Karpas-422 (cell line): ENCODE data around the gene ZNF557. TPM values are rescaled to one million over a fixed set of nuclear protein-coding genes. Genes with fewer than 3 reads are reported as not detected.
"Not testable (repeated sequence)": the region's sequence is repeated elsewhere in the genome, so short reads cannot be mapped to it uniquely, and the experiment has no call there.

Source experiments
- DNase-seq: peaks from one replicate; pipeline ENCODE4 v3.0.0-alpha.2; 2015
- H2AFZ ChIP-seq: fragments of 200-600 bp; sonication (generic); 2 replicates; pipeline ENCODE4 v1.6.1; 2014; ENCODE audit warnings: antibody characterized with exemption, low read length, mixed read lengths
- H3K27ac ChIP-seq: fragments of 200-600 bp; sonication (generic); 2 replicates; pipeline ENCODE4 v1.5.1; 2014; ENCODE audit warnings: mild to moderate bottlenecking, low read length, moderate library complexity
- H3K27me3 ChIP-seq: fragments of 200-600 bp; sonication (generic); 2 replicates; pipeline ENCODE4 v1.6.1; 2014; ENCODE audit warnings: low read length, mixed read lengths
- H3K36me3 ChIP-seq: fragments of 200-600 bp; sonication (generic); 2 replicates; pipeline ENCODE4 v1.6.1; 2014; ENCODE audit warnings: low read length, mixed read lengths; ENCODE audit not compliant: insufficient read depth
- H3K4me1 ChIP-seq: fragments of 200-600 bp; sonication (generic); 2 replicates; pipeline ENCODE4 v1.6.1; 2014; ENCODE audit warnings: mild to moderate bottlenecking, low read length, mixed read lengths
- H3K4me2 ChIP-seq: fragments of 200-600 bp; sonication (generic); 2 replicates; pipeline ENCODE4 v1.6.1; 2014; ENCODE audit warnings: low read length, low read depth, mild to moderate bottlenecking; ENCODE audit not compliant: poor library complexity, severe bottlenecking
- H3K4me3 ChIP-seq: fragments of 200-600 bp; sonication (generic); 2 replicates; pipeline ENCODE4 v1.5.1; 2014; ENCODE audit warnings: mild to moderate bottlenecking, antibody characterized with exemption, low read length, mixed read lengths
- H3K79me2 ChIP-seq: fragments of 200-600 bp; sonication (generic); 2 replicates; pipeline ENCODE4 v1.6.1; 2014; ENCODE audit warnings: mild to moderate bottlenecking, low read length, mixed read lengths
- H3K9ac ChIP-seq: fragments of 200-600 bp; sonication (generic); 2 replicates; pipeline ENCODE4 v1.6.0; 2014; ENCODE audit warnings: low read length
- H3K9me2 ChIP-seq: fragments of 200-600 bp; sonication (generic), shearing (Covaris generic); replicated peaks from 2 replicates; pipeline ENCODE4 v1.6.0; 2014; ENCODE audit warnings: mild to moderate bottlenecking, low read length, moderate library complexity; ENCODE audit not compliant: insufficient read depth
- H3K9me3 ChIP-seq: fragments of 300-700, 200-600 bp; sonication (generic); 2 replicates; pipeline ENCODE4 v1.6.1; 2014; ENCODE audit warnings: low read length, mixed read lengths
- H4K20me1 ChIP-seq: fragments of 200-600 bp; sonication (generic); 2 replicates; pipeline ENCODE4 v1.6.1; 2014; ENCODE audit warnings: mild to moderate bottlenecking, antibody characterized with exemption, low read length, low read depth; ENCODE audit not compliant: insufficient read depth
- total RNA-seq: library from RNA; depleted of rRNA; stranded (reverse); fragments of >200 nt; shearing (Covaris generic); gene quantifications from 2 replicates; pipeline ENCODE4 v1.2.3, GENCODE V29; 2014; ENCODE audit warnings: low replicate concordance

The ZNF557 gene
- total RNA-seq, 1 experiment from 2014 or later = 14.4 TPM

DNA sequence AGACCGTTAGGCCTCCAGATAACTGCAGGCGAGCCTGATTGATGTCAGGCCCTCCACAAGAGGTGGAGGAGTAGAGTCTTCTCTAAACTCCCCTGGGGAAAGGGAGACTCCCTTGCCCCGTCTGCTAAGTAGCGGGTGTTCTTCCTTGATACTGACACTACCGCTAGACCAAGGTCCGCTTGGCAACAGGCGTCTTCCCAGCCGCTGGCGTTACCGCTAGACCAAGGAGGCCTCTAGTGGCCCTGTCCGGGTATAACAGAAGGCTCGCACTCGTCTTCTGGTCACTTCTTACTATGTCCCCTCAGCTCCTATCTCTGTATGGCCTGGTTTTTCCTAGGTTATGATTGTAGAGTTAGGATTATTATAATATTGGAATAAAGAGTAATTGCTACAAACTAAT lies 2.4 kb upstream of the ZNF557 start:
- not testable (repeated sequence) for H3K27ac ChIP-seq, DNase-seq, H3K9me2 ChIP-seq, H3K27me3 ChIP-seq, H3K9me3 ChIP-seq, H3K4me3 ChIP-seq, H3K9ac ChIP-seq, H3K36me3 ChIP-seq, H2AFZ ChIP-seq, H4K20me1 ChIP-seq, H3K4me1 ChIP-seq, H3K4me2 ChIP-seq
- H3K79me2 ChIP-seq = peaks cover 20% of the 10 kb centered on the region

DNA sequence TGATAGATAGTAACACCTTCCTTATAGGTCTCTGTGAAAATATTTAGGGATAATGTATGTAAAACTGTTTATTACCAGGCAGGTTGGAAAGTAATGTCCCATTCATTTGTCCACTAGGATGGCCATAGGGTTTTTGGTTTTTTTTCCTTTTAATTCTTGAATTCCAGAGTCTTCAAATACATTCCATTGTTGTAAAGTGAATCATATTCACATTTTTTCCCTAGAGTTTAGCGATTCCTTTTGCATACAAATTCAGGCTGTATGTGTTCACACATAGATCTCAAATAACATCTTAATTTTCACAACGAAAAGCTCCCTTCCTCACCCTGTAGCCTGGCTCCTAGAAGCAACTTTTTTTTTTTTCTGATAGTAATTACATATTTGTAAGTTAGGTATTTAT lies 1.8 kb upstream of the ZNF557 start:
- H3K27ac ChIP-seq = no peak overlapping the region
- H3K4me1 ChIP-seq = peaks cover 6% of the 10 kb centered on the region
- peaks cover 4% of the 10 kb centered on the region; the same call in 1 of the 2 replicates for H3K9me3 ChIP-seq
- H3K36me3 ChIP-seq = peaks cover 14% of the 10 kb centered on the region
- DNase-seq = no peak
- no peak overlapping the region for H3K4me2 ChIP-seq
- no peaks in the 10 kb centered on the region for H3K9me2 ChIP-seq
- no peak overlapping the region for H2AFZ ChIP-seq
- H3K4me3 ChIP-seq = no peak overlapping the region
- H3K27me3 ChIP-seq = no peaks in the 10 kb centered on the region
- no peak overlapping the region for H3K9ac ChIP-seq
- peaks cover 20% of the 10 kb centered on the region for H3K79me2 ChIP-seq
- no peaks in the 10 kb centered on the region for H4K20me1 ChIP-seq

DNA sequence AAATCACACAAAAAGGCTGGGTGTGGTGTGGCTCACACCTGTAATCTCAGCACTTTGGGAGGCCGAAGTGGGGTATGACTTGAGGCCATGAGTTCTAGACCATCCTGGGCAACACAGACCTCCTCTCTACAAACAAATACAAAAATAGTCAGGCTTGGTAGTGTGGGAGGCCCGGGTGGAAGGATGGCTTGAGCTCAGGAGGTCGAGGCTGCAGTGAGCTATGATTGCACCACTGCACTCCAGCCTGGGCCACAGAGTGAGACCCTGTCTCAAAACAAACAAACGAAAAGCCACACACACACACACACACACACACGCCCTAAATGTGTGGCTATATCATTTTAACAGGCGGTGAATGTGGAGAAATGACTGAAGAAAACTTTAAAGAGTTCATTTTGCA lies 904 bp upstream of the ZNF557 start:
- H3K27me3 ChIP-seq = no peaks in the 10 kb centered on the region
- H3K9me3 ChIP-seq = peaks cover 4% of the 10 kb centered on the region; the same call in 1 of the 2 replicates
- peak overlapping the region; percentile 27 for H2AFZ ChIP-seq
- H3K79me2 ChIP-seq = peaks cover 20% of the 10 kb centered on the region
- no peaks in the 10 kb centered on the region for H3K9me2 ChIP-seq
- H3K9ac ChIP-seq = no peak overlapping the region
- no peaks in the 10 kb centered on the region for H4K20me1 ChIP-seq
- peak overlapping the region; percentile 13; the same call in 1 of the 2 replicates for H3K4me3 ChIP-seq
- peaks cover 6% of the 10 kb centered on the region for H3K4me1 ChIP-seq
- no peak for DNase-seq
- no peak overlapping the region for H3K27ac ChIP-seq
- peak overlapping the region; percentile 88 for H3K4me2 ChIP-seq
- H3K36me3 ChIP-seq = peaks cover 20% of the 10 kb centered on the region

DNA sequence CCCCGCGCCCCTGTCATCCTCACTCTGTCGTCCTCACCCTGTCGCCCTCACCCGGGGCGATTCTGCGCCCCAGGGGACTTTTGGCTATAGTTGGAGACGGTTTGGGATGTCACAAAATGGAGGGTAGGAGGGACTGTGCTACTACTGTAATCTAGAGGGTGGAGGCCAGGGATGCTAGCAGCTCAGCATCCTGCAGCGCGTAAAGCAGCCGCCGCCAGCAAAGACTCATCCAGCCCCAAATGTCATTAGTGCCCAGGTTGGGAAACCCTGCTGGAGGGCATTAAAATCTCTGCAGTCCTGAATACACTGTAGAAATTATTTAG lies 362 bp downstream of the ZNF557 start:
- H3K4me3 ChIP-seq = peak overlapping the region; percentile 93

DNA sequence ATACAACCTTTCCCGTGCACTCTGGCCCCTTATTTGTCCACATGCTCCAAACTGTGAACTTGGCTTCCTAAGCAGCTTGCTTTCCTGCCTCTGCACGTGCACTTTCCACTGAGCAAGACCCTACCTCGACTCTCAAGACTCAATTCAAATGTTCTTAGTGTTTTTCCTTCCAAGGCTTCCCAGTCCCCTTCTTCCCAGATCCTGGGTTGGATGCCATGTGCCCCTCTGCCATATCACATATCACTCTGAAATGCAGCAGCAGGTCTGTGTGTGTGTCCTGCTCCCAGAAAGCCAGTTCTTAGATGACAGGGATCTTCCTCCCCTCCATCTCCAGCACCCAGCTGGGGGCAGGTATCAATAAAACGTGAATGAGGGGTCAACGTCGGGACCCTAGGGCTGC lies 3.0 kb downstream of the ZNF557 start:
- Histone ChIP-seq H3K4me1 (peaks cover 6% of the 10 kb centered on the region), H3K79me2 (peaks cover 24% of the 10 kb centered on the region), H4K20me1 (no peaks in the 10 kb centered on the region), H3K9me3 (peaks cover 13% of the 10 kb centered on the region), H3K9me2 (no peaks in the 10 kb centered on the region), H2AFZ (no peak overlapping the region), H3K27ac (no peak overlapping the region), H3K27me3 (no peaks in the 10 kb centered on the region), H3K36me3 (peaks cover 54% of the 10 kb centered on the region), H3K4me2 (no peak overlapping the region), H3K9ac (no peak overlapping the region), H3K4me3 (no peak overlapping the region)
- DNase-seq = peak; percentile 38

More for the DNA sequence above, 362 bp downstream of the ZNF557 start:
- Histone ChIP-seq H3K4me2 (peak overlapping the region; percentile 88), H3K9me3 (peaks cover 4% of the 10 kb centered on the region; the same call in 1 of the 2 replicates), H3K4me1 (peaks cover 6% of the 10 kb centered on the region), H3K27me3 (no peaks in the 10 kb centered on the region), H3K9ac (peak overlapping the region; percentile 89), H3K36me3 (peaks cover 28% of the 10 kb centered on the region), H4K20me1 (no peaks in the 10 kb centered on the region), H3K9me2 (no peaks in the 10 kb centered on the region), H2AFZ (peak overlapping the region; percentile 95), H3K27ac (peak overlapping the region; percentile 51), H3K79me2 (peaks cover 20% of the 10 kb centered on the region)
- no peak for DNase-seq

DNA sequence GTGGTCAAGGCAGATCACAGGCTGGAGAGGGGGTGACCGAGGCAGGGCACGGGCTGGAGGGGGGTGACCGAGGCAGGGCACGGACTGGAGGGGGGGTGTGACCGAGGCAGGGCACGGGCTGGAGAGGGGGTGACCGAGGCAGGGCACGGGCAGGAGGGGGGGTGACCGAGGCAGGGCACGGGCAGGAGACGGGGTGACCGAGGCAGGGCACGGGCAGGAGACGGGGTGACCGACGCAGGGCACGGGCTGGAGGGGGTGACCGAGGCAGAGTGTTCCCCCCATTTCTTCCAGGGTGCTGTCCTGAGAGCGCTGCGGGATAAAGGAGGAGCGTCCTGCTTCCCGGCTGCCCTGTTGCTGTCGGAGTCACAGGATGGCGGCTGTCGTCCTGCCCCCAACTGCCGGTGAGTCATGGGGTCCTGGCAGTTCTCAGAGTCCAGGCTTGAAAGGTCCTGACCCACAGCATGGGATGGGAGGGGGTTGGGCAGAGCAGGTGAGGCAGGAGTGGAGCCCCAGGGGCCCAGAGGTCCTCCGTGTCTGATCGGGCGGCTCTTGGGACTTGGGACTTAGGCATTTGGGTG lies 5.3 kb downstream of the ZNF557 start:
- Histone ChIP-seq H3K79me2 (peaks cover 24% of the 10 kb centered on the region), H2AFZ (no peak overlapping the region), H3K4me3 (no peak overlapping the region), H4K20me1 (no peaks in the 10 kb centered on the region), H3K9me3 (peaks cover 22% of the 10 kb centered on the region), H3K36me3 (peaks cover 75% of the 10 kb centered on the region), H3K27ac (no peak overlapping the region), H3K9me2 (no peaks in the 10 kb centered on the region), H3K4me2 (no peak overlapping the region), H3K4me1 (peaks cover 6% of the 10 kb centered on the region), H3K27me3 (no peaks in the 10 kb centered on the region), H3K9ac (no peak overlapping the region)
- DNase-seq = no peak

DNA sequence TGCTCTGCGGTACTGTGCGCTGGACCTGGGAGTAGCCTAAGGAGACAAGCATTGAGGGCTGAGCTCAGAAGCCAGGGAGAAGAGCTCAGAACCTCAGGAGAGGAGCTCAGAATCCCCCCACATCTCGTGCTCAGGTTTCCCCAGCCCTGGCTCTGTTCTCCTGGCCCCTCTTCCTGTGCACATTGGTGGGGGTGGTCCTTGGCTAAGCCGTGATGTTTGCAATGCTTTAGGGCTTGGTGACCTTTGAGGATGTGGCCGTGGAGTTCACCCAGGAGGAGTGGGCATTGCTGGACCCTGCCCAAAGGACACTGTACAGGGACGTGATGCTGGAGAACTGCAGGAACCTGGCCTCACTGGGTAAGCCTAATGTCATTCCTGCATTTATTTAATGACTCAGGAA lies 6.6 kb downstream of the ZNF557 start:
- Histone ChIP-seq H3K4me2 (no peak overlapping the region), H3K36me3 (peaks cover 83% of the 10 kb centered on the region), H3K9me3 (peaks cover 34% of the 10 kb centered on the region), H3K4me3 (no peak overlapping the region), H3K27ac (no peak overlapping the region), H3K79me2 (peaks cover 10% of the 10 kb centered on the region), H2AFZ (no peak overlapping the region), H4K20me1 (no peaks in the 10 kb centered on the region), H3K9ac (no peak overlapping the region), H3K27me3 (no peaks in the 10 kb centered on the region), H3K9me2 (no peaks in the 10 kb centered on the region), H3K4me1 (no peaks in the 10 kb centered on the region)
- DNase-seq = no peak

DNA sequence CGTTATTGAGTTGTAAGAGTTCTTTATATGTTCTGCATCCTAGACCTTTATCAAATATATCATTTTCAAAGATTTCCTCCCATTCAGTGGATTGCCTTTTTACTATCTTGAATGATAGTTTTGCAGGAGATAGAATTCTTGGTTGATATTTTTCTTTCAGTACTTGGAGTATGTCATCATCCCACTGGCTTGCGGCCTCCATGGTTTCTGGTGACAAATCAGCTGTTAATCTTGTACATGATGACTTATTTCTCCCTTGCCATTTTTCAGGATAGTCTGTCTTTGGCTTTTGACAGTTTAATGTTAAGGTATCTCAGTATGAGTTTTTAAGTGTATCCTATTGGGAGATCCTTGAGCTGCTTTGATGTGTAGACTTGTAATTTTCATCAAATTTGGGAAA lies 8.5 kb downstream of the ZNF557 start:
- H3K9ac ChIP-seq = no peak overlapping the region
- H3K27me3 ChIP-seq = no peaks in the 10 kb centered on the region
- H3K4me3 ChIP-seq = no peak overlapping the region
- no peaks in the 10 kb centered on the region for H4K20me1 ChIP-seq
- no peak overlapping the region for H3K27ac ChIP-seq
- H3K4me1 ChIP-seq = no peaks in the 10 kb centered on the region
- no peak for DNase-seq
- peaks cover 91% of the 10 kb centered on the region for H3K36me3 ChIP-seq
- H3K9me2 ChIP-seq = no peaks in the 10 kb centered on the region
- H3K4me2 ChIP-seq = no peak overlapping the region
- H2AFZ ChIP-seq = no peak overlapping the region
- peaks cover 46% of the 10 kb centered on the region for H3K9me3 ChIP-seq
- H3K79me2 ChIP-seq = 0 out of 2 replicates have a peak, but pooled peaks cover 7% of the 10 kb centered on the region
